GM18526 (cell line): Measurements from ENCODE around the gene ALDH1L2.

Experiments
- POLR2A ChIP-seq: IDR thresholded peaks from 3 replicates; pipeline ENCODE4 v1.6.1; 2011; ENCODE audit not compliant: insufficient read length; ENCODE audit errors: extremely low read depth

The ALDH1L2 gene

GRCh38 chr12:105064564-105065178 lies 19.6 kb downstream of the ALDH1L2 start:
- TF ChIP-seq POLR2A: no peak

- TF ChIP-seq POLR2A: no peak
Measured at GRCh38 chr12:105060715-105061378, 23.4 kb downstream of the ALDH1L2 start.

- no peak for TF ChIP-seq POLR2A
Measured at GRCh38 chr12:105057174-105057573, 27.1 kb downstream of the ALDH1L2 start.

- no peak for TF ChIP-seq POLR2A
Measured at GRCh38 chr12:105053116-105053572, 31.1 kb downstream of the ALDH1L2 start.

GRCh38 chr12:105051981-105052380 lies 32.3 kb downstream of the ALDH1L2 start:
- no peak for TF ChIP-seq POLR2A

GRCh38 chr12:105048315-105048714 lies 35.9 kb downstream of the ALDH1L2 start:
- TF ChIP-seq POLR2A: no peak

GRCh38 chr12:105047308-105047707 lies 37.0 kb downstream of the ALDH1L2 start:
- no peak for TF ChIP-seq POLR2A

GRCh38 chr12:105041186-105041585 lies 43.1 kb downstream of the ALDH1L2 start:
- no peak for TF ChIP-seq POLR2A

GRCh38 chr12:105040476-105040875 lies 43.8 kb downstream of the ALDH1L2 start:
- no peak for TF ChIP-seq POLR2A

GRCh38 chr12:105036937-105037649 lies 47.2 kb downstream of the ALDH1L2 start:
- no peak for TF ChIP-seq POLR2A

- no peak for TF ChIP-seq POLR2A
Measured at GRCh38 chr12:105033851-105034250, 50.4 kb downstream of the ALDH1L2 start.

GRCh38 chr12:105032703-105033357 lies 51.4 kb downstream of the ALDH1L2 start:
- TF ChIP-seq POLR2A: no peak

- TF ChIP-seq POLR2A: no peak
Measured at GRCh38 chr12:105030820-105031807, 53.1 kb downstream of the ALDH1L2 start.

- TF ChIP-seq POLR2A: no peak
Measured at GRCh38 chr12:105026411-105026810, 57.8 kb downstream of the ALDH1L2 start.
